ENCODE data around the gene SLC9A3.

Gene SLC9A3

GRCh38 chr5:427415-428087 is 96.7 kb downstream of the SLC9A3 start:
- no peak for DNase-seq

GRCh38 chr5:426392-426976 is 97.8 kb downstream of the SLC9A3 start:
- DNase-seq: no peak

DNA sequence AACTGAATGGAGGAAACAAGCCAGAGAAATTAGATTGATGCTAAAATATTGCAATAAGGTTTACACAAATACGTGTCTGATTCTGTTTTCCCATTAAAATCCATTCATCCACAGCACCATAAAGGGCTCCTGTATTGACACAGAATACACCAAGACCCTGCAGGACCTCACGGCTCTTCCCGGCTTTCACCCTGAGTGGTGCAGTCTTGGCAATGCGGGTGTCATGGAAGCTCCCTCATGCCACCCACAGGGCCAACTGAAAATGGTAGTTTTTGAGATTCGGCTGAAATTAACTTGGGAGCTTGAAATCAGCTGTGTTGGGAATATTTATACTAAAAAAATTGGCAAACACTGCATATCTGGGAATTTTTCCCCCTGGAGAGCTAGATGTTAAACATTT is 98.5 kb downstream of the SLC9A3 start:
- DNase-seq: no peak

DNA sequence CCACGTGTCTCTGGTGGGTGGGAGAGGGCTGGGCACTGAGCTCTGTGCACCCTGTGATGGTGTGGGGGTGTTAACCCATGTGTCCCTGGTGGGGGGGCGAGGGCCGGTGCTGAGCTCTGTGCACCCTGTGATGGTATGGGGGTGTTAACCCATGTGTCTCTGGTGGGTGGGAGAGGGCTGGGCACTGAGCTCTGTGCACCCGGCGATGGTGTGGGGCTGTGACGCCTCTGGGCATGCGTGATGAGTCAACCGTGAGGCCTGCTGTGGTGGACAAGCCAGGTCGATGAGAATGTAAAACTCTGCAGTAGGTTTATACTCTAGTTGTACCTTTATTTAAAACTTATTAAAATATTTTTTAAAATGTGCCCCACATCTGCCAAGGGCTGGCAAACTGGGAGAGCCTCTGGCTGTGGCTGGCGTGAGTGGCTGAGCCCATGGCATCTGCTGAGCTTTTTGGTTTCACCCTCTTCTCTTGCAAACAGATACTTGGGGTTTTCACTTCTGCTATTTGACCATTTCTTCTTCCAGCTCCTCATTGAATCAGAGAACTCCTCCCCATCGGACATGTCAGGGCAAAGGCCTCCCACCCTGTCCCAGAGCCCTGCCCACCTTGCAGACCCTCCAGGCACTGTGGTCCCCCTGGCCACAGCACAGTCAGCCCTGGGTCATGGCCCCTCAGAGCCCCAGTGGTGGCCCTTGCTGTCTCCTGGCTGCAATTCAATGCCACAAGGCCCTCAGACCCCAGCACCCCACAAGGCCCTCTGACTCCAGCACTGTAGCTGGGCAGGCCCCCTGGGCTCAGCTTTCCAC is 99.7 kb downstream of the SLC9A3 start:
- DNase-seq: no peak

- DNase-seq: no peak
These were observed 100.5 kb downstream of the SLC9A3 start for GRCh38 chr5:423626-424261.

- DNase-seq: no peak
These were observed 101.0 kb downstream of the SLC9A3 start for GRCh38 chr5:423233-423565.

DNA sequence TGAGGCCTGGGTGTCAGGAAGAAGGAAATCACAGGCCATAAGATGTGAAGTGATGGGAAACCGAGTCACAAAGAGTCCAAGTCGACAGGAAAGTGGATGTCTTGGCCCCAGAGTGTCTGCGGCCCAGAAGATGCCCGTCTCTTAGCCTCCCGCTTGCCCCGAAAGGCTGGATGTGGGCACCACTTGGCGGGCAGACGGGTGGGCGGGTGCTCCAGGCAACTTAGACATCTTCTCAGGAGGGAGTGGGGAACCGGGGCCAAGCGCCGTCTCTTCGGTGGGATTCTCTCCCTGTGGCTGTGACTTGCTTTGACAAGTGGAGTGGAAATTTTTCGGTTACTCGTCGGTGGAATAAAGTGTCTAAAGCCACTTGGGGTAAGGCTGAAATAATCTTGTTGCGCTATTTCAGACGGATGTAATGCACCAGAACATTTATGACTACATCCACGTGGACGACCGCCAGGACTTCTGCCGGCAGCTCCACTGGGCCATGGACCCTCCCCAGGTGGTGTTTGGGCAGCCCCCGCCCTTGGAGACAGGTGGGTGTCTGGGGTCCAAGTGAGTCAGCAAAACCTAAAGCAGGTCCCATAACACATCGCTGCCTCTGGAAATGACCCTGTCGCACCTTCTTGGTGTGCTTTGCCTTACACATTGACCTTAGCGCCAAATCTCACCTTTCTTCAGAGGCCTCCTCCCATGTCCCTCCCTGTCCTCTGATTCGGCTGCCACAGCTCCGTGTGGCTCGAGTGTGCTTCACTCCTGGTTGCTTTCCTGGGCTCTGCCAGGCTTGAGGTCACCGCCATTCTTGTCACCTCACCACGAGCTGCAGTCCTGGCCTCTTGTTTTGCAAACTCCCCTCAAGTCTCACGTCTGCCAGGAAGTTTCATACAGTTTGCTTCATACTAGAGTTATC is 101.7 kb downstream of the SLC9A3 start:
- no peak for DNase-seq

GRCh38 chr5:421901-422300 is 102.3 kb downstream of the SLC9A3 start:
- no peak for DNase-seq

DNA sequence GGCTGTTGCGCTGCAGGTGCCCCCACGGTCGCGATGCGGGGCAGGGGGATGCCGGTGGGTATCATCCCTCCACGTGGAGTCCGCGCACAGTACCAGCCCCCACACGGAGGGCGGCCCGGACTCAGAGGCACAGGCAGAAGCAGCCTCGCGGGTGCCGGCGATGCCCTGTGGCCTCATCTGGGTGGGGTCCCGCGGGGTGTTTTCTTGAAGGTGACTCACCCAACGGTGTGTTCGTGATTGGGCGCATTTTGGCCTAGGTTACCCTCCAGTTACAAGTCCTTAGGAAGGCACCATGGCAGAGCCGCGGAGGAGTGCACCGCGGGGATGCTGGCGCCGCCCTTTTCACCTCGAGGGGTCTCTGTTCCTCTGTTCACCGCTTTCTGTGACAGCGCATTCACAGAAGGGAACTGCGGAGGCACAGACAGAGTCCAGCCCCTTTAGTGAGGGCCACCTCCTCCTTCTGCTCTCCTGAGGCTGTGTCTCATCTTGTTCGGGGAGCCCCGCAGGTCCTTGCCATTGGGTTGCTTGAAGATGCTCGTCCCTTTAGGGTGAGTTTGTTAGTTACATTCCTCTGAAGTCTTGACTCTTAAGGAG is 102.9 kb downstream of the SLC9A3 start:
- no peak for DNase-seq

DNA sequence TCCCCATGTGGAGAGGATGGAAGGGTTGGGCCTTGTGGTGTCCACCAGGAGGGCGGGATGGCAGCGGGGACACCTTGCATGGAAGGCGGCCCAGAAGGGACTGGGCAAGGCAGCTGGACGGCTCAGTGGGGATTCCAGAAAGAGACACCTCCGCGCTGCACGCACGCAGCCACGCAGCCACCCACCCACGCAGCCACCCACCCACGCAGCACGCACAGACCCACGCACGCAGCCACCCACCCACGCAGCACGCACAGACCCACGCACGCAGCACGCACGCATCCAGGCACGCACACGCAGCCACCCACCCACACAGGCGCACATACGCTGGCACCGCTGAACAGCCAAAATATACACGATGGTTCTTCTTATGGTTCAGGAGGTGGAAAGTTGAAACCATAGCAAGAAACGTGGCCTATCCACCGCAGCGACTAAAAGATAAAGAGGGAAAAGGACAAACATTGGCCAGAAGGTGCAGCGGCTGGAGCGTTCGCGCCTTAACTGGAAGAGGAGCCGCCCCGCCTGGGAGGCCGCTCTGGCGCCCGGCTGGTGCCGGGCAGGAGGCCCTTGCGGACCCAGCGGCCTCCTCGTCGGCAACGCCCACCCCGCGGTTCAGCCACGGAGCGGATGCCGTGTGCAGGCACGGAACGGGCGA is 103.5 kb downstream of the SLC9A3 start:
- DNase-seq: no peak
